GM18858 (cell line): ENCODE measurements around the gene CTIF.

Source experiments
- ATAC-seq: cut with Tn5 transposase; IDR thresholded peaks from one replicate; pipeline ENCODE4 v1.9.1; 2021; ENCODE audit not compliant: unreplicated experiment

CTIF gene

GRCh38 chr18:48531908-48532307, 6.9 kb upstream of the CTIF start:
- no peak for ATAC-seq

GRCh38 chr18:48533340-48534070, 5.3 kb upstream of the CTIF start:
- ATAC-seq: no peak

- no peak for ATAC-seq
These were observed 4.5 kb upstream of the CTIF start for GRCh38 chr18:48534364-48534763.

- no peak for ATAC-seq
These were observed 2.9 kb upstream of the CTIF start for GRCh38 chr18:48535956-48536355.

GRCh38 chr18:48536516-48536915, 2.3 kb upstream of the CTIF start:
- no peak for ATAC-seq

- ATAC-seq: no peak
These were observed 797 bp downstream of the CTIF start for GRCh38 chr18:48539406-48540250.

- ATAC-seq: no peak
These were observed 1.6 kb downstream of the CTIF start for GRCh38 chr18:48540251-48541025.

GRCh38 chr18:48541026-48541746, 2.4 kb downstream of the CTIF start:
- ATAC-seq: no peak

- no peak for ATAC-seq
These were observed 3.0 kb downstream of the CTIF start for GRCh38 chr18:48541747-48542400.

- ATAC-seq: no peak
These were observed 3.8 kb downstream of the CTIF start for GRCh38 chr18:48542513-48543181.

- no peak for ATAC-seq
These were observed 4.4 kb downstream of the CTIF start for GRCh38 chr18:48543228-48543627.

- ATAC-seq: no peak
These were observed 5.3 kb downstream of the CTIF start for GRCh38 chr18:48544116-48544515.

GRCh38 chr18:48544661-48545415, 6.0 kb downstream of the CTIF start:
- no peak for ATAC-seq

GRCh38 chr18:48545757-48546321, 7.0 kb downstream of the CTIF start:
- no peak for ATAC-seq

GRCh38 chr18:48546396-48546795, 7.6 kb downstream of the CTIF start:
- ATAC-seq: no peak

GRCh38 chr18:48547531-48547981, 8.7 kb downstream of the CTIF start:
- ATAC-seq: no peak

- no peak for ATAC-seq
These were observed 9.4 kb downstream of the CTIF start for GRCh38 chr18:48548011-48548771.

- ATAC-seq: no peak
These were observed 10.1 kb downstream of the CTIF start for GRCh38 chr18:48548921-48549320.
